HEK293T (cell line): Measurements from ENCODE around the gene LYRM2.

ENCODE experiments used
- ELF4 ChIP-seq: fragments of 450-650 bp; IDR thresholded peaks from 2 replicates; pipeline ENCODE4 v1.6.1; 2017; ENCODE audit warnings: antibody characterized with exemption
- PKNOX1 ChIP-seq: fragments of 450-650 bp; IDR thresholded peaks from 2 replicates; pipeline ENCODE4 v1.6.1; 2016
- SUZ12 ChIP-seq: fragments of 450-650 bp; IDR thresholded peaks from 2 replicates; pipeline ENCODE4 v1.6.1; 2016; ENCODE audit warnings: mild to moderate bottlenecking

GRCh38 chr6:89528866-89529265 is 109.7 kb downstream of the LYRM2 start:
- TF ChIP-seq PKNOX1, result no peak
- TF ChIP-seq ELF4, result no peak
- no peak for TF ChIP-seq SUZ12
